Motor neuron (in vitro differentiated cells): Measurements from ENCODE around the gene SORL1. TPM values are rescaled to one million over a fixed set of nuclear protein-coding genes. Genes with fewer than 3 reads are reported as not detected.
"Not testable (repeated sequence)": the region's sequence is repeated elsewhere in the genome, so short reads cannot be mapped to it uniquely, and the experiment has no call there.

Experiments
- ATAC-seq, 8 experiments: fragments of 200-7000 bp; cut with Tn5 transposase; replicated peaks in 6 of 8; 2 replicates each; pipeline ENCODE4 v1.8.0; 2021; ENCODE audit warnings: mild to moderate bottlenecking in 8 of 8, moderate library complexity in 8 of 8
- H3K27ac ChIP-seq, 2 donors: fragments of 250-450 bp; sonication (Bioruptor Pico); 2 replicates each; pipeline ENCODE4 v1.9.0; 2021; ENCODE audit warnings: antibody characterized with exemption in 2 of 2, mild to moderate bottlenecking in 2 of 2, moderate library complexity in 1 of 2
- H3K4me1 ChIP-seq, 2 donors: fragments of 250-450 bp; sonication (Bioruptor Pico); replicated peaks in 1 of 2; 2 replicates each; pipeline ENCODE4 v1.6.1; 2021; ENCODE audit warnings: antibody characterized with exemption in 2 of 2, mild to moderate bottlenecking in 2 of 2, moderate library complexity in 1 of 2
- H3K4me3 ChIP-seq, 5 donors: fragments of 250-450 bp; sonication (Bioruptor Pico); 2 replicates each; pipeline ENCODE4 v1.9.0; 2021; ENCODE audit warnings: antibody characterized with exemption in 5 of 5, mild to moderate bottlenecking in 5 of 5, moderate library complexity in 4 of 5
- WGBS, 10 experiments: fragments of 450-650 bp; shearing (Covaris generic); methylation state at CpG; one replicate each; pipeline ENCODE4 v1.0.0; 2022; 5-methylcytosine and 5-hydroxymethylcytosine counted together
- in situ Hi-C, 9 experiments: fragments of 400-800 bp; cut with MboI; loops; one replicate each; pipeline ENCODE4 v1.15.0; 2021; ENCODE audit warnings: low sequenced_read_pairs in 9 of 9, low pct_unique_long_range_greater_than_20kb in 2 of 9; ENCODE audit not compliant: unreplicated experiment in 9 of 9
- total RNA-seq, 8 experiments: library from RNA; unstranded; fragments of 300-600 nt; gene quantifications; 2 replicates each; pipeline versions ENCODE4 v1.2.3 to v1.2.4, GENCODE V29; 2022

The SORL1 gene
- total RNA-seq, 8 experiments from 2014 or later = 0.36 to 39.4 (median 21.8) TPM

- Histone ChIP-seq H3K4me1 (peaks cover 3 to 10% of the 10 kb centered on the region in 2 donors), H3K4me3 (no peak overlapping the region), H3K27ac (no peak overlapping the region)
- ATAC-seq = no peak
- WGBS, 10 experiments = 20 to 100% (median 90%) methylated on average over 1 to 4 of the region's 5 CpGs; no CpG with 5 or more reads in 1 of the 10 experiments
- in situ Hi-C loops = no loop called here
Observed at GRCh38 chr11:121486054-121486453, 33.9 kb downstream of the SORL1 start.

DNA sequence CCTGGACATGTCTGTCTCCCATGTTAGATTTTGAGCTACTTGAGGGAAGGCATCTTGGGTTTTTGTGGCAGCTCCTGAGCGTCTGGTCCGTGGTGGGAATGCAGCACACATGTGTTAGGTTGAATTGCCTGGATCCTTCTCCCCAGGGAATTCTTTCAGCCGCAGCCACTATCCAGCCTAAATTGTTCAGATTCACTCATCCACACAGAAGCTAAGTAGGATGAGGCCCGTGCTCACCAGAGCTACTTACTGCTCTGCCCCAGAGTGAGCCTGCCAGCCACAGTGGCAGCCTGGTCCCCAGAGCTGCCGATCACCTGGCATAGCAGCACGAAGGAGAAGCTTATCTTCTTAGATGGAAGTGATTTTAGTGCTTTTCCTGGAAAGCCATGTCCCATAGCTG, 35.1 kb downstream of the SORL1 start:
- in situ Hi-C loops = no loop called here
- no peak overlapping the region for H3K27ac ChIP-seq
- ATAC-seq = no peak
- H3K4me1 ChIP-seq = peaks cover 3 to 7% of the 10 kb centered on the region in 2 donors
- no peak overlapping the region for H3K4me3 ChIP-seq
- 60 to 100% (median 100%) methylated on average over 1 of the region's 6 CpGs; no CpG with 5 or more reads in 7 of the 10 experiments for WGBS, 10 experiments

DNA sequence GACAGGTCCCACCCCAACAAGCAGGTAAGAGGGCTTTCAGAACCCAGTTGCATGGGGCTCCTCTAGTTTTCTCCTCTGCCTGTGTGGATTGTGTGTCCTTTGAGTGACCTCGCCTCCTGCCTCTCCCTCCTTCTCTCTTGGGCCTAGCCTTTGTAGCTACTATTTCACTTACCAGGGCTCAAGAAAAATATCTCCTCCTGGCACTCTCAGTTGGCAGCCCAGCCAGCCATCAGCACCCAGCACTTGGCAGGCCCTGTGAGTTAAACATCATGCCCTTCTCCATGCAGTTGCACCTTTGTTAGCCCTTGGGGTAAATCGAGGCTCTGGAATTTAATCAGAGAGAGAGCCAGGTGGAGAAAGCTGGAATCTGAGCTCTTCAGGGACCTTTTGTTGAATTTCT, 36.1 kb downstream of the SORL1 start:
- H3K4me1 ChIP-seq = no peaks in the 10 kb centered on the region
- H3K4me3 ChIP-seq = no peak overlapping the region
- H3K27ac ChIP-seq = no peak overlapping the region
- in situ Hi-C loops = no loop called here
- no peak for ATAC-seq
- 47 to 100% (median 82%) methylated on average over 1 to 2 of the region's 2 CpGs; no CpG with 5 or more reads in 4 of the 10 experiments for WGBS, 10 experiments

- H3K4me3 ChIP-seq = no peak overlapping the region
- in situ Hi-C loops = no loop called here
- H3K27ac ChIP-seq = no peak overlapping the region
- 39 to 100% (median 87%) methylated on average over 1 to 6 of the region's 6 CpGs for WGBS, 10 experiments
- no peaks in the 10 kb centered on the region for H3K4me1 ChIP-seq
- no peak for ATAC-seq
Observed at GRCh38 chr11:121488641-121489040, 36.5 kb downstream of the SORL1 start.

DNA sequence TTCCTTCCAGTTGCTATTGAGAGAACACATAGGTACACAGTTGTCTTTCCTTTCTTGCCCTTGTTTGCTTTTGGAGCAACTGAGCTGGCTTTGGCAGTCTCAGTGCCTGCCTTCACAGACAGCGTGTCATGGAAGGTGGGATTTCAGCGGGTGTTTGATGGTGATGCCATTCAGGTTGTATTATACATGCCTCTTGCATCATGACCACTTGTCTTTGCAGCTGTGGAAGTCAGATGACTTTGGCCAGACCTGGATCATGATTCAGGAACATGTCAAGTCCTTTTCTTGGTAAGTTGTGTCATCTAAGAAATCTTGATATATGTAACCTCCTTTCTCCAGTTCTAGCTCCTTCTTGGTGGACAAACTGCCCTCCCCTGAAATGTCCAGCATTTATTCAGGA, 37.7 kb downstream of the SORL1 start:
- no peaks in the 10 kb centered on the region for H3K4me1 ChIP-seq
- H3K4me3 ChIP-seq = no peak overlapping the region
- in situ Hi-C loops = no loop called here
- 83 to 100% (median 92%) methylated on average over 1 to 2 of the region's 2 CpGs; no CpG with 5 or more reads in 6 of the 10 experiments for WGBS, 10 experiments
- ATAC-seq = peak in 3 of 8 experiments; percentile 16 to 63 (median 27)
- no peak overlapping the region for H3K27ac ChIP-seq

GRCh38 chr11:121494355-121495099, 42.4 kb downstream of the SORL1 start:
- peak in 1 of 8 experiments; percentile 16 for ATAC-seq
- in situ Hi-C loops = no loop called here
- Histone ChIP-seq H3K4me1 (no peaks in the 10 kb centered on the region), H3K4me3 (no peak overlapping the region), H3K27ac (no peak overlapping the region)
- WGBS, 10 experiments = 43 to 96% (median 78%) methylated on average over 1 to 6 of the region's 7 CpGs

DNA sequence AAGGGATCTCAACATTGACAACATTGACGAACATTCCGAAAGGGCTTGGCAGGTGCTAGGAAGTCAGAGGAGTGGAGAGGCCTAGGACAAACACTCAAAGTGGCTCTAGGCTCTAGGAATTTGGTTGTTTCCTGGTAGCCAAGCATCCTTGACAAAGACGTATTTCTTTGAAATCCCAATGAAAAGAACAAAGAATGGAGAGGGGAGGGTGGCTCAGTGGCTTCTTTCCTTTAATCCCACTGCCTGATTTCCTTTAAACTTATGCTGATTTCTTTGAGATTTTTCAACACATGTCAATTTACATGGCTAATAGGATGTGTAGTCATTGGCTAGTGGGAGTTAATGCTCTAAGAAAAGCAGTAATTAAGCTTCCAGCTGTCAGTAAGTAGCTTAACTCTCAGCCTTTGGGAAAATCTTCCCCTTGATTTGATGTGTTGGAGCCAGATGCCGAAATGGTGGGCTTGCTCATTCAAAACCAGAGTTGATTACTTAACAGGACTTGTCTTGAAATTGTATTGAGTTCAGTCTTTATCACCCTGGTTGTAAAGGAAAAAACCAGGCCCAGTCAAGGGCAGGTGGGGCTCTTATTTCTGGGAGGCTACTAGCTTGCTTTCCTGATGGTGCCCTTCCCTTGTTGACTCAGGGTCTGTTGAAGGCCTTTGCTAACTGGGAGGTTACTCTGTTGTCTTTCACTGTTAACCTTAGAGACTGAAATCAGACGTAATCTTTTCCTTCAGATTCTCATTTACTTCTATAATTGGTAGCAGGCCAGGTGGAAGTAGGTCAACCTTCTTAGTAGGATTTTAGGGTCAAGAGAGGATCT, 45.3 kb downstream of the SORL1 start:
- in situ Hi-C loops = no loop called here
- no peak overlapping the region for H3K27ac ChIP-seq
- no peak overlapping the region for H3K4me3 ChIP-seq
- no peaks in the 10 kb centered on the region for H3K4me1 ChIP-seq
- peak in 3 of 8 experiments; percentile 31 to 93 (median 48) for ATAC-seq
- 33 to 76% (median 59%) methylated on average over 1 to 5 of the region's 5 CpGs for WGBS, 10 experiments

- Histone ChIP-seq H3K27ac (no peak overlapping the region), H3K4me1 (no peaks in the 10 kb centered on the region), H3K4me3 (no peak overlapping the region)
- in situ Hi-C loops = no loop called here
- no peak for ATAC-seq
- 8 to 100% (median 60%) methylated on average over 1 to 2 of the region's 2 CpGs; no CpG with 5 or more reads in 3 of the 10 experiments for WGBS, 10 experiments
Observed at GRCh38 chr11:121499405-121499804, 47.3 kb downstream of the SORL1 start.

DNA sequence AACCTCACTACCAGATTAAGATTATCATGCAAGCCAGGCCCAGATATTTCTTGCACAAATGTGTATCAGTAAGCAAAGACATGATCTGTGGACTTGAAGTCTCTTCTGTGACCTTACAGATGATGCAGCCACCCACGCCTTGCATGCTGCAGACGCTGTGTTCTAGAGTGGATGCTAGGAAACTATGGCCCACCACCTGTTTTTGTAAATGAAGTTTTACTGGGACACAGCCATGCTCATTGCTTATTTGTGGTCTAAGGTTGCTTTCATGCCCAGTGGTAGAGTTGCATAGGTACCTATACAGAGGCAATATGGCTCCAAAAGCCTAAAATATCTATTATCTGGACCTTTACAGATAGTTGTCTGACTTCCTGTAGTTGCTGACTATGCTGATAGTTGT, 48.2 kb downstream of the SORL1 start:
- in situ Hi-C loops = no loop called here
- Histone ChIP-seq H3K27ac (no peak overlapping the region), H3K4me3 (no peak overlapping the region), H3K4me1 (no peaks in the 10 kb centered on the region)
- 61 to 100% (median 90%) methylated on average over 2 of the region's 2 CpGs; no CpG with 5 or more reads in 7 of the 10 experiments for WGBS, 10 experiments
- no peak for ATAC-seq

DNA sequence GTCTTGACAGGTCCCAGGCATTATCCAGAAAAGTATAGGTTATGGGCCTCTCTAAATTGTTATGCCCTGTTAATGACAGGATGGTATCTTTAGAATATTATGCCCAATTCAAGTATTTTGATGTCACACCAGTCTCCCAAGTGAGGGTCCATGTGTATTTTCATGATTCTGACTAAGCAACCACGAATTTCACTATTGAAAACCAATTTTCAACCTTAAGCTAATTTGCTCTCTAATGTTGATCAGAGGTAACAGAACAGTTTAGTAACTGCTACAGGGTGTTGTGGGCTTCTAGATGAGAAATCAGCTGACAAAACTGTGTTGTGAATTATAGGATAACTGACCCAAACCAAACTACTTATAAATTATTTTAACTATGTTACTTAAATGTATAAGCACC, 48.6 kb downstream of the SORL1 start:
- Histone ChIP-seq H3K4me1 (no peaks in the 10 kb centered on the region), H3K4me3 (no peak overlapping the region), H3K27ac (no peak overlapping the region)
- 0 to 86% (median 35%) methylated on average over 1 of the region's 1 CpG; no CpG with 5 or more reads in 4 of the 10 experiments for WGBS, 10 experiments
- no peak for ATAC-seq
- in situ Hi-C loops = no loop called here

DNA sequence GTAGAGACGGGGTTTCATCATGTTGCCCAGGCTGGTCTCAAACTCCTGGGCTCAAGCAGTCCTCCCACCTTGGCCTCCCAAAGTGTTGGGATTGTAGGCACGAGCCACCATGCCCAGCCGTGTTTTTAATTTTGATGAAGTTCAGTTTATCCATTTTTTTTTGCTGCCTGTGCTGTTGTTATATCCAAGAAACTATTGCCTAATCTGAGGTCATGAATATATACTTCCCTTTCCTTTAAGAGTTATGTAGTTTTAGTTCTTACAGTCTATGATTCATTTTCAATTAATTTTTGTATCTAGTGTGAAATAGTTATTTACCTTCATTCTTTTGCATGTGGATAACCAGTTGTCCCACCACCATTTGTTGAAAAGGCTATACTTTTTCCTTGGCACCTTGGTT, 50.9 kb downstream of the SORL1 start:
- Histone ChIP-seq H3K27ac (no peak overlapping the region), H3K4me3 (no peak overlapping the region), H3K4me1 (peaks cover 0 to under 1% of the 10 kb centered on the region in 2 donors)
- in situ Hi-C loops = no loop called here
- ATAC-seq = no peak
- WGBS, 10 experiments = 20 to 100% (median 81%) methylated on average over 1 to 3 of the region's 3 CpGs

DNA sequence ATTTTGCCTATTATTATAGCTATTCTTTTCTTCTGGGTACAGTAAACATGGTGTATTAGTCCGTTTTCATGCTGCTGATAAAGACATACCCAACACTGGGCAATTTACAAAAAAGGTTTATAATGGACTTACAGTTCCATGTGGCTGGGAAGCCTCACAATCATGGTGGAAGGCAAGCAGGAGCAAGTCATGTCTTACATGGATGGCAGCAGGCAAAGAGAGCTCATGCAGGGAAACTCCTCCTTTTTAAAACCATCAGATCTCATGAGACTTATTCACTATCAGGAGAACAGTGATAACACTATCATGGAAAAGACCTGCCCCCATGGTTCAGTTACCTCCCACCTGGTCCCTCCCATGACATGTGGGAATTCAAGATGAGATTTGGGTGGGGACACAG, 54.1 kb downstream of the SORL1 start:
- H3K4me1 ChIP-seq, H3K27ac ChIP-seq, in situ Hi-C loops, H3K4me3 ChIP-seq, ATAC-seq: not testable (repeated sequence)
- 0 to 100% (median 85%) methylated on average over 1 of the region's 1 CpG; no CpG with 5 or more reads in 2 of the 10 experiments for WGBS, 10 experiments

GRCh38 chr11:121508449-121508848, 56.3 kb downstream of the SORL1 start:
- Histone ChIP-seq H3K4me1 (peaks cover 5 to 9% of the 10 kb centered on the region in 2 donors), H3K27ac (no peak overlapping the region), H3K4me3 (no peak overlapping the region)
- in situ Hi-C loops = no loop called here
- ATAC-seq = peak in 4 of 8 experiments; percentile 51 to 88 (median 58)
